GM21723 (cell line): ENCODE measurements around the gene PRKAG2.

Experiments
- ATAC-seq: cut with Tn5 transposase; IDR thresholded peaks from one replicate; pipeline ENCODE4 v1.9.1; 2021; ENCODE audit warnings: mild to moderate bottlenecking, moderate library complexity; ENCODE audit not compliant: unreplicated experiment

The PRKAG2 gene

GRCh38 chr7:151665368-151665767 is 211.5 kb downstream of the PRKAG2 start:
- ATAC-seq, result no peak

GRCh38 chr7:151664268-151664667 is 212.6 kb downstream of the PRKAG2 start:
- ATAC-seq, result no peak

- ATAC-seq, result no peak
Observed at GRCh38 chr7:151663382-151664100, 213.4 kb downstream of the PRKAG2 start.

- ATAC-seq, result no peak
Observed at GRCh38 chr7:151662251-151662826, 214.6 kb downstream of the PRKAG2 start.

- no peak for ATAC-seq
Observed at GRCh38 chr7:151661587-151661986, 215.3 kb downstream of the PRKAG2 start.

GRCh38 chr7:151660141-151660540 is 216.8 kb downstream of the PRKAG2 start:
- no peak for ATAC-seq

- no peak for ATAC-seq
Observed at GRCh38 chr7:151659219-151659618, 217.7 kb downstream of the PRKAG2 start.

- ATAC-seq, result no peak
Observed at GRCh38 chr7:151658778-151659177, 218.1 kb downstream of the PRKAG2 start.

- ATAC-seq, result no peak
Observed at GRCh38 chr7:151657173-151657572, 219.7 kb downstream of the PRKAG2 start.

- no peak for ATAC-seq
Observed at GRCh38 chr7:151655555-151655954, 221.4 kb downstream of the PRKAG2 start.

GRCh38 chr7:151652111-151652510 is 224.8 kb downstream of the PRKAG2 start:
- no peak for ATAC-seq

GRCh38 chr7:151650161-151650560 is 226.8 kb downstream of the PRKAG2 start:
- ATAC-seq, result no peak

- no peak for ATAC-seq
Observed at GRCh38 chr7:151648429-151648828, 228.5 kb downstream of the PRKAG2 start.

GRCh38 chr7:151647874-151648273 is 229.0 kb downstream of the PRKAG2 start:
- ATAC-seq, result no peak

- no peak for ATAC-seq
Observed at GRCh38 chr7:151647006-151647405, 229.9 kb downstream of the PRKAG2 start.

- no peak for ATAC-seq
Observed at GRCh38 chr7:151645311-151645710, 231.6 kb downstream of the PRKAG2 start.

GRCh38 chr7:151644554-151644953 is 232.4 kb downstream of the PRKAG2 start:
- no peak for ATAC-seq

GRCh38 chr7:151642746-151643145 is 234.2 kb downstream of the PRKAG2 start:
- no peak for ATAC-seq

GRCh38 chr7:151641587-151641986 is 235.3 kb downstream of the PRKAG2 start:
- ATAC-seq, result no peak

GRCh38 chr7:151637781-151638261 is 239.1 kb downstream of the PRKAG2 start:
- ATAC-seq, result no peak

GRCh38 chr7:151634643-151635042 is 242.3 kb downstream of the PRKAG2 start:
- ATAC-seq, result no peak

GRCh38 chr7:151633516-151633812 is 243.5 kb downstream of the PRKAG2 start:
- ATAC-seq, result no peak
